ENCODE measurements around the gene IGFBP3. TPM values are rescaled to one million over a fixed set of nuclear protein-coding genes. Genes with fewer than 3 reads are reported as not detected.

IGFBP3 gene
- total and polyA plus RNA-seq, 2 of the 13 experiments (the other 11 are each of a cell fraction or from before 2014, with no cell fraction given), result 57.5 TPM; not detected in 1

DNA sequence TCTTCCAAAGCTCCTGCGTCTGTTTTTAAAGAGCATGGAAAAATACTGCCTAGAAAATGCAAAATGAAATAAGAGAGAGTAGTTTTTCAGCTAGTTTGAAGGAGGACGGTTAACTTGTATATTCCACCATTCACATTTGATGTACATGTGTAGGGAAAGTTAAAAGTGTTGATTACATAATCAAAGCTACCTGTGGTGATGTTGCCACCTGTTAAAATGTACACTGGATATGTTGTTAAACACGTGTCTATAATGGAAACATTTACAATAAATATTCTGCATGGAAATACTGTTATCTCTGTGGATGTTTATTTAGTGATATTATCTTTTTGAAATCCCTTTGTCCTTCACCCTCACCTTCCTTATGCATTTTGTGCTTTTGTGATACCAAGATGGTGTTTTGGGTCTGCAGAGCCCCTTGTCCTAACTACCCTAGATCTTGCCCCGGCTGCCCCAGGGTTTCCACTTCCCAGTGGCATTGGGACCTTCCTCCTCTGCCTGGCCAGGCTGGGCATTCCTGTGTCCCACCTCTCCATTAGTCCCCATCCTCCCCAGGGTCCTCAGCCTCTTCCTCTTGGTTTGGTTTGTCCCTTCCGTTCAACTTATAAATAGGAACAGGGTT lies 27.6 kb downstream of the IGFBP3 start (continued):
- TF ChIP-seq, protein P1, sequence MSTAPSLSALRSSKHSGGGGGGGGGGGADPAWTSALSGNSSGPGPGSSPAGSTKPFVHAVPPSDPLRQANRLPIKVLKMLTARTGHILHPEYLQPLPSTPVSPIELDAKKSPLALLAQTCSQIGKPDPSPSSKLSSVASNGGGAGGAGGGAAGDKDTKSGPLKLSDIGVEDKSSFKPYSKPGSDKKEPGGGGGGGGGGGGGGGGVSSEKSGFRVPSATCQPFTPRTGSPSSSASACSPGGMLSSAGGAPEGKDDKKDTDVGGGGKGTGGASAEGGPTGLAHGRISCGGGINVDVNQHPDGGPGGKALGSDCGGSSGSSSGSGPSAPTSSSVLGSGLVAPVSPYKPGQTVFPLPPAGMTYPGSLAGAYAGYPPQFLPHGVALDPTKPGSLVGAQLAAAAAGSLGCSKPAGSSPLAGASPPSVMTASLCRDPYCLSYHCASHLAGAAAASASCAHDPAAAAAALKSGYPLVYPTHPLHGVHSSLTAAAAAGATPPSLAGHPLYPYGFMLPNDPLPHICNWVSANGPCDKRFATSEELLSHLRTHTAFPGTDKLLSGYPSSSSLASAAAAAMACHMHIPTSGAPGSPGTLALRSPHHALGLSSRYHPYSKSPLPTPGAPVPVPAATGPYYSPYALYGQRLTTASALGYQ (CRISPR knock-in tag; IDR thresholded peaks at IDR 0.05), result no peak
- no peak for TF ChIP-seq RBAK (CRISPR knock-in tag; IDR thresholded peaks at IDR 0.05)
- no peak for TF ChIP-seq IKZF1 (IDR thresholded peaks at IDR 0.05)
- peak; percentile 72; the same call in 1 of the 2 replicates for TF ChIP-seq SMAD3 (CRISPR knock-in tag; IDR thresholded peaks at IDR 0.05)
- TF ChIP-seq ZNF704 (CRISPR knock-in tag; IDR thresholded peaks at IDR 0.05; ENCODE audit: borderline replicate concordance), result no peak
- no peak for TF ChIP-seq MEIS2 (CRISPR knock-in tag; IDR thresholded peaks at IDR 0.05)
- no peak; the same call in 1 of the 2 replicates for TF ChIP-seq ELF1 (CRISPR knock-in tag; IDR thresholded peaks at IDR 0.05)
- no peak for TF ChIP-seq TOE1 (CRISPR knock-in tag; IDR thresholded peaks at IDR 0.05)
- TF ChIP-seq, protein P2, sequence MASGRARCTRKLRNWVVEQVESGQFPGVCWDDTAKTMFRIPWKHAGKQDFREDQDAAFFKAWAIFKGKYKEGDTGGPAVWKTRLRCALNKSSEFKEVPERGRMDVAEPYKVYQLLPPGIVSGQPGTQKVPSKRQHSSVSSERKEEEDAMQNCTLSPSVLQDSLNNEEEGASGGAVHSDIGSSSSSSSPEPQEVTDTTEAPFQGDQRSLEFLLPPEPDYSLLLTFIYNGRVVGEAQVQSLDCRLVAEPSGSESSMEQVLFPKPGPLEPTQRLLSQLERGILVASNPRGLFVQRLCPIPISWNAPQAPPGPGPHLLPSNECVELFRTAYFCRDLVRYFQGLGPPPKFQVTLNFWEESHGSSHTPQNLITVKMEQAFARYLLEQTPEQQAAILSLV (CRISPR knock-in tag; IDR thresholded peaks at IDR 0.05; ENCODE audit: borderline replicate concordance), result no peak
- peak; percentile 21; the same call in 1 of the 2 replicates for TF ChIP-seq ZFY (CRISPR knock-in tag; IDR thresholded peaks at IDR 0.05)
- no peak for TF ChIP-seq ZNF879 (CRISPR knock-in tag; IDR thresholded peaks at IDR 0.05)
- TF ChIP-seq KLF9 (CRISPR knock-in tag; IDR thresholded peaks at IDR 0.05; ENCODE audit: low read depth), result peak; percentile 77; the same call in 1 of the 2 replicates
- TF ChIP-seq ZBTB43 (CRISPR knock-in tag; conservative IDR thresholded peaks at IDR 0.05), result no peak
- peak; percentile 70; the same call in 1 of the 2 replicates for TF ChIP-seq TBX2 (CRISPR knock-in tag; IDR thresholded peaks at IDR 0.05; ENCODE audit: borderline replicate concordance)
- TF ChIP-seq, protein P3, sequence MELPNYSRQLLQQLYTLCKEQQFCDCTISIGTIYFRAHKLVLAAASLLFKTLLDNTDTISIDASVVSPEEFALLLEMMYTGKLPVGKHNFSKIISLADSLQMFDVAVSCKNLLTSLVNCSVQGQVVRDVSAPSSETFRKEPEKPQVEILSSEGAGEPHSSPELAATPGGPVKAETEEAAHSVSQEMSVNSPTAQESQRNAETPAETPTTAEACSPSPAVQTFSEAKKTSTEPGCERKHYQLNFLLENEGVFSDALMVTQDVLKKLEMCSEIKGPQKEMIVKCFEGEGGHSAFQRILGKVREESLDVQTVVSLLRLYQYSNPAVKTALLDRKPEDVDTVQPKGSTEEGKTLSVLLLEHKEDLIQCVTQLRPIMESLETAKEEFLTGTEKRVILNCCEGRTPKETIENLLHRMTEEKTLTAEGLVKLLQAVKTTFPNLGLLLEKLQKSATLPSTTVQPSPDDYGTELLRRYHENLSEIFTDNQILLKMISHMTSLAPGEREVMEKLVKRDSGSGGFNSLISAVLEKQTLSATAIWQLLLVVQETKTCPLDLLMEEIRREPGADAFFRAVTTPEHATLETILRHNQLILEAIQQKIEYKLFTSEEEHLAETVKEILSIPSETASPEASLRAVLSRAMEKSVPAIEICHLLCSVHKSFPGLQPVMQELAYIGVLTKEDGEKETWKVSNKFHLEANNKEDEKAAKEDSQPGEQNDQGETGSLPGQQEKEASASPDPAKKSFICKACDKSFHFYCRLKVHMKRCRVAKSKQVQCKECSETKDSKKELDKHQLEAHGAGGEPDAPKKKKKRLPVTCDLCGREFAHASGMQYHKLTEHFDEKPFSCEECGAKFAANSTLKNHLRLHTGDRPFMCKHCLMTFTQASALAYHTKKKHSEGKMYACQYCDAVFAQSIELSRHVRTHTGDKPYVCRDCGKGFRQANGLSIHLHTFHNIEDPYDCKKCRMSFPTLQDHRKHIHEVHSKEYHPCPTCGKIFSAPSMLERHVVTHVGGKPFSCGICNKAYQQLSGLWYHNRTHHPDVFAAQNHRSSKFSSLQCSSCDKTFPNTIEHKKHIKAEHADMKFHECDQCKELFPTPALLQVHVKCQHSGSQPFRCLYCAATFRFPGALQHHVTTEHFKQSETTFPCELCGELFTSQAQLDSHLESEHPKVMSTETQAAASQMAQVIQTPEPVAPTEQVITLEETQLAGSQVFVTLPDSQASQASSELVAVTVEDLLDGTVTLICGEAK (IDR thresholded peaks at IDR 0.05), result no peak
- TF ChIP-seq, protein P3 (CRISPR knock-in tag; IDR thresholded peaks at IDR 0.05), result peak; percentile 51; the same call in 1 of the 2 replicates

Measured in HepG2 (cell line).